Hepatocyte (in vitro differentiated cells): ENCODE measurements around the gene TPRN. TPM values are rescaled to one million over a fixed set of nuclear protein-coding genes. Genes with fewer than 3 reads are reported as not detected.

ENCODE experiments used
- DNase-seq: peaks from one replicate; pipeline ENCODE4 v3.0.0-alpha.2; 2016; ENCODE audit warnings: low spot score
- H2AFZ ChIP-seq: fragments of 200-600 bp; sonication (generic); 2 replicates; pipeline ENCODE4 v1.6.0; 2016; ENCODE audit warnings: antibody characterized with exemption, mild to moderate bottlenecking
- H3K27ac ChIP-seq: fragments of 200-600 bp; sonication (generic); 2 replicates; pipeline ENCODE4 v1.5.1; 2016; ENCODE audit warnings: mild to moderate bottlenecking
- H3K27me3 ChIP-seq: fragments of 200-600 bp; sonication (generic); 2 replicates; pipeline ENCODE4 v1.6.1; 2016
- H3K36me3 ChIP-seq: fragments of 200-600 bp; sonication (generic); replicated peaks from 2 replicates; pipeline ENCODE4 v1.5.1; 2016; ENCODE audit warnings: low read depth; ENCODE audit not compliant: insufficient read depth
- H3K4me1 ChIP-seq: fragments of 200-600 bp; sonication (generic); 2 replicates; pipeline ENCODE4 v1.5.1; 2016; ENCODE audit warnings: mild to moderate bottlenecking, moderate library complexity; ENCODE audit not compliant: insufficient read depth
- H3K4me2 ChIP-seq: fragments of 200-600 bp; sonication (generic); 2 replicates; pipeline ENCODE4 v1.6.0; 2016
- H3K4me3 ChIP-seq: fragments of 200-600 bp; sonication (generic); 2 replicates; pipeline ENCODE4 v1.5.1; 2016; ENCODE audit warnings: mild to moderate bottlenecking
- H3K79me2 ChIP-seq: fragments of 200-600 bp; sonication (generic); 2 replicates; pipeline ENCODE4 v1.6.0; 2017; ENCODE audit warnings: mild to moderate bottlenecking
- H3K9me2 ChIP-seq: fragments of 200-600 bp; sonication (generic); replicated peaks from 2 replicates; pipeline ENCODE4 v1.6.0; 2017; ENCODE audit warnings: mild to moderate bottlenecking; ENCODE audit not compliant: insufficient read depth
- H3K9me3 ChIP-seq: fragments of 200-600 bp; sonication (generic); 2 replicates; pipeline ENCODE4 v1.5.1; 2016; ENCODE audit warnings: low read depth, mild to moderate bottlenecking
- H4K20me1 ChIP-seq: fragments of 200-600 bp; sonication (generic); 2 replicates; pipeline ENCODE4 v1.6.0; 2016; ENCODE audit warnings: mild to moderate bottlenecking; ENCODE audit not compliant: insufficient read depth, poor library complexity, severe bottlenecking
- CTCF ChIP-seq: fragments of 200-600 bp; sonication (generic); IDR thresholded peaks from 2 replicates; pipeline ENCODE4 v1.5.1; 2016; ENCODE audit warnings: antibody characterized with exemption, mild to moderate bottlenecking; ENCODE audit not compliant: poor library complexity
- EZH2 ChIP-seq: fragments of 200-600 bp; sonication (generic); IDR thresholded peaks from 2 replicates; pipeline ENCODE4 v1.6.1; 2016; ENCODE audit warnings: antibody characterized with exemption, mild to moderate bottlenecking, borderline replicate concordance
- EZH2phosphoT487 ChIP-seq: fragments of 200-600 bp; sonication (generic); IDR thresholded peaks from one replicate; pipeline ENCODE4 v1.6.1; 2018; ENCODE audit warnings: antibody characterized with exemption, mild to moderate bottlenecking, low read depth, moderate library complexity; ENCODE audit not compliant: unreplicated experiment, severe bottlenecking
- WGBS: methylation state at CpG from one replicate; pipeline ENCODE4 v1.1.6; 2016; ENCODE audit warnings: low lambda C conversion rate; ENCODE audit errors: missing lambda C conversion rate; 5-methylcytosine and 5-hydroxymethylcytosine counted together
- polyA plus RNA-seq: library from polyadenylated mRNA; unstranded; fragments of >200 nt; fragmentation: Nextera tagmentation; extraction: Ambion mirVana; gene quantifications from 2 replicates; pipeline ENCODE4 v1.2.1, GENCODE V29; 2016
- total RNA-seq: library from RNA; depleted of rRNA; stranded (reverse); fragments of >200 nt; gene quantifications from 2 replicates; pipeline ENCODE4 v1.2.3, GENCODE V29; 2014

The TPRN gene
- total and polyA plus RNA-seq, 2 experiments from 2014 or later: 34.4 to 104 TPM

- Histone ChIP-seq H3K4me1 (peaks cover 22% of the 10 kb centered on the region), H4K20me1 (peaks cover 25% of the 10 kb centered on the region), H3K4me3 (peak overlapping the region; percentile 59), H3K27ac (peak overlapping the region; percentile 98), H2AFZ (peak overlapping the region; percentile 77), H3K79me2 (peaks cover 56% of the 10 kb centered on the region), H3K9me2 (no peaks in the 10 kb centered on the region), H3K27me3 (no peaks in the 10 kb centered on the region), H3K4me2 (peak overlapping the region; percentile 95), H3K9me3 (no peaks in the 10 kb centered on the region), H3K36me3 (no peaks in the 10 kb centered on the region)
- no peak for DNase-seq
- 2% methylated on average over 30 of the region's 31 CpGs for WGBS
- TF ChIP-seq CTCF: no peak
These were observed 12.5 kb downstream of the TPRN start for GRCh38 chr9:137188086-137188489.

GRCh38 chr9:137187386-137187785, 13.2 kb downstream of the TPRN start:
- Histone ChIP-seq H3K36me3 (no peaks in the 10 kb centered on the region), H3K79me2 (peaks cover 49% of the 10 kb centered on the region), H4K20me1 (peaks cover 25% of the 10 kb centered on the region), H3K27me3 (no peaks in the 10 kb centered on the region), H3K4me3 (peak overlapping the region; percentile 59), H3K4me1 (peaks cover 22% of the 10 kb centered on the region), H3K27ac (no peak overlapping the region), H3K9me2 (no peaks in the 10 kb centered on the region), H3K9me3 (no peaks in the 10 kb centered on the region), H2AFZ (no peak overlapping the region), H3K4me2 (peak overlapping the region; percentile 95)
- 91% methylated on average over 15 of the region's 15 CpGs for WGBS
- DNase-seq: no peak
- TF ChIP-seq EZH2phosphoT487 (no peak), CTCF (no peak), EZH2 (no peak)

GRCh38 chr9:137186385-137186784, 14.2 kb downstream of the TPRN start:
- no peak overlapping the region for H3K4me3 ChIP-seq
- peak overlapping the region; percentile 95 for H3K4me2 ChIP-seq
- no peak overlapping the region for H3K27ac ChIP-seq
- H3K9me3 ChIP-seq: no peaks in the 10 kb centered on the region
- peaks cover 25% of the 10 kb centered on the region for H4K20me1 ChIP-seq
- no peaks in the 10 kb centered on the region for H3K9me2 ChIP-seq
- no peaks in the 10 kb centered on the region for H3K27me3 ChIP-seq
- WGBS: 93% methylated on average over 6 of the region's 6 CpGs
- H3K79me2 ChIP-seq: peaks cover 39% of the 10 kb centered on the region
- peaks cover 22% of the 10 kb centered on the region for H3K4me1 ChIP-seq
- TF ChIP-seq CTCF (no peak), EZH2 (no peak), EZH2phosphoT487 (no peak)
- DNase-seq: no peak
- no peak overlapping the region for H2AFZ ChIP-seq
- no peaks in the 10 kb centered on the region for H3K36me3 ChIP-seq

GRCh38 chr9:137185921-137186320, 14.6 kb downstream of the TPRN start:
- Histone ChIP-seq H4K20me1 (peaks cover 22% of the 10 kb centered on the region), H2AFZ (no peak overlapping the region), H3K9me3 (no peaks in the 10 kb centered on the region), H3K4me2 (no peak overlapping the region), H3K27me3 (no peaks in the 10 kb centered on the region), H3K4me1 (peaks cover 22% of the 10 kb centered on the region), H3K4me3 (no peak overlapping the region), H3K36me3 (no peaks in the 10 kb centered on the region), H3K79me2 (peaks cover 35% of the 10 kb centered on the region), H3K27ac (no peak overlapping the region), H3K9me2 (no peaks in the 10 kb centered on the region)
- TF ChIP-seq CTCF: no peak
- no peak for TF ChIP-seq EZH2phosphoT487
- no peak for TF ChIP-seq EZH2
- 95% methylated on average over 19 of the region's 19 CpGs for WGBS
- no peak for DNase-seq
